ENCODE data around the gene CDK6.

The CDK6 gene

DNA sequence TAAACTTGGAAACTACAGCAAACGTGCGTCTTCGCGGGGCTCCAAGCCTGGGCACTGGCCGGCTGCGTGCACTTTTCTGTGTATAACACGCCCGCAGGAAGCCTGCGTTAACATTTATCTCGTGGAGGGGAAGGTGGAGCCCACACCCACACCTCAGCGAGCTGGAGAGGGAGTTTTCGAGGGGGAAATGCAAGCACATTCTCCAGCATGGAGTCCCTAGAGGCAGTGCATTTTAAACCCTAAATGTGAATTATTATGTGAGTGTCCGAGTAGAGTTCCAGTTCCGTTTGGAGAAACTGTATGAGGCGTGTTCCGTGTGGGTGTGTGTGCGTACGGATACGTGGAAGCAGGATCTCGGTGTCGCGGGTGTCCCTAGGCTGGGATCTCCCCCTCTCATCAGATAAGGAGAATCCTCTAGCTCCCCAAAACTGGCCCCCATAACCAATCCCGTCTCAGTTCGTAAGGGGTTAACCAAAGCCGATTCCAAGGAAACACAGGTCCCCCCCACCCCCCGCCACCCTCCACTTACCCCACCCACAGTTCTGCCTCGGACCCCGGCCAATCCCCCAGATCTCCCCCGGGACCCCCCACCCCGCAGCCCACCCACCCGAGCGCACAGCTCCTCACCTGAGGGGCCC, 403 bp downstream of the CDK6 start:
- CTCF ChIA-PET: no interaction called here
- POLR2A ChIA-PET: no interaction called here
- DNase-seq (ENCODE audit: extremely low spot score): peak; percentile 10
- TF ChIP-seq LEF1 (IDR thresholded peaks at IDR 0.05; ENCODE audit: borderline replicate concordance) (no peak), HDGF (IDR thresholded peaks at IDR 0.05; ENCODE audit: borderline replicate concordance) (no peak), BHLHE40 (IDR thresholded peaks at IDR 0.05; ENCODE audit: borderline replicate concordance) (no peak), L3MBTL2 (conservative IDR thresholded peaks at IDR 0.05) (no peak; the same call in 1 of the 2 replicates), FOXA1 (IDR thresholded peaks at IDR 0.05) (no peak), FOXK2 (IDR thresholded peaks at IDR 0.05) (no peak), FOXM1 (IDR thresholded peaks at IDR 0.05; ENCODE audit: borderline replicate concordance) (no peak), SP1 (IDR thresholded peaks at IDR 0.05) (no peak), CTBP1 (IDR thresholded peaks at IDR 0.05; ENCODE audit: borderline replicate concordance) (no peak), ARNT (IDR thresholded peaks at IDR 0.05) (no peak), ZNF384 (IDR thresholded peaks at IDR 0.05) (no peak), SUZ12 (IDR thresholded peaks at IDR 0.05) (no peak), NFRKB (IDR thresholded peaks at IDR 0.05) (no peak), ELF4 (IDR thresholded peaks at IDR 0.05) (no peak), TARDBP (IDR thresholded peaks at IDR 0.05) (no peak)
- TF ChIP-seq, protein P1, sequence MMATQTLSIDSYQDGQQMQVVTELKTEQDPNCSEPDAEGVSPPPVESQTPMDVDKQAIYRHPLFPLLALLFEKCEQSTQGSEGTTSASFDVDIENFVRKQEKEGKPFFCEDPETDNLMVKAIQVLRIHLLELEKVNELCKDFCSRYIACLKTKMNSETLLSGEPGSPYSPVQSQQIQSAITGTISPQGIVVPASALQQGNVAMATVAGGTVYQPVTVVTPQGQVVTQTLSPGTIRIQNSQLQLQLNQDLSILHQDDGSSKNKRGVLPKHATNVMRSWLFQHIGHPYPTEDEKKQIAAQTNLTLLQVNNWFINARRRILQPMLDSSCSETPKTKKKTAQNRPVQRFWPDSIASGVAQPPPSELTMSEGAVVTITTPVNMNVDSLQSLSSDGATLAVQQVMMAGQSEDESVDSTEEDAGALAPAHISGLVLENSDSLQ (IDR thresholded peaks at IDR 0.05): no peak

DNA sequence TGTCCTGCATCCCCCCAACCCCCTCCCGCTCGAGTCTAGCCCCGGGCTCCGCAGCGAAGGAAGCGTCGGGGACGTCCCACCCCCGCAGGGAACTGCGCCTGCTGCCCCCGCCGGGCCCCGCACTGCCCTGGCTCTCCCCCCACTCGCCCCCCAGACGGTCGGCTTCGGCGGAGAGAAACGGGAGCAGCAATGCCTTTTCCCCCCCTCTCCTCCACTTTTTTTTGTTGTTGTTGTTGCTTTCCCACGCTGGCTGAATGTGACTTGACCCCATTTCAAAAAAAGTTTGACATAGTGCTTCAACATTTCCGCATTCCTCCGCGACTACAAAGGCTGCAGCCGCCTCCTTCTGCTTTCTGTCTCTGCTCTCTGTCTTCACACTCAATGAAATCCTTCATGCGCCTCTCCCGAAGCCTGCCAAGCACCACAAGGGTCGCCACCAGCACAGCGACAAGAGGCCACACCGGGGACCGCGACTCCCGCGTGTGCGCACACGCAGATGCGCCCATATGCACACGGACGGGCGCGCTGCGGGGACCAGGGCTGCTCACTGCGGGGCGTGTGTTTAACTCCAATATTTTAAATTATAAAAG, 1.0 kb downstream of the CDK6 start:
- DNase-seq (ENCODE audit: extremely low spot score): peak; percentile 42
- no peak; the same call in 1 of the 2 replicates for TF ChIP-seq ZNF384 (IDR thresholded peaks at IDR 0.05)
- peak; percentile 60; the same call in 1 of the 2 replicates for TF ChIP-seq CTBP1 (IDR thresholded peaks at IDR 0.05; ENCODE audit: borderline replicate concordance)
- TF ChIP-seq ELF4 (IDR thresholded peaks at IDR 0.05): peak; percentile 25; the same call in 1 of the 2 replicates
- peak; percentile 74 for TF ChIP-seq L3MBTL2 (conservative IDR thresholded peaks at IDR 0.05)
- no peak for TF ChIP-seq LEF1 (IDR thresholded peaks at IDR 0.05; ENCODE audit: borderline replicate concordance)
- ChIA-PET POLR2A (no interaction called here), CTCF (no interaction called here)

DNA sequence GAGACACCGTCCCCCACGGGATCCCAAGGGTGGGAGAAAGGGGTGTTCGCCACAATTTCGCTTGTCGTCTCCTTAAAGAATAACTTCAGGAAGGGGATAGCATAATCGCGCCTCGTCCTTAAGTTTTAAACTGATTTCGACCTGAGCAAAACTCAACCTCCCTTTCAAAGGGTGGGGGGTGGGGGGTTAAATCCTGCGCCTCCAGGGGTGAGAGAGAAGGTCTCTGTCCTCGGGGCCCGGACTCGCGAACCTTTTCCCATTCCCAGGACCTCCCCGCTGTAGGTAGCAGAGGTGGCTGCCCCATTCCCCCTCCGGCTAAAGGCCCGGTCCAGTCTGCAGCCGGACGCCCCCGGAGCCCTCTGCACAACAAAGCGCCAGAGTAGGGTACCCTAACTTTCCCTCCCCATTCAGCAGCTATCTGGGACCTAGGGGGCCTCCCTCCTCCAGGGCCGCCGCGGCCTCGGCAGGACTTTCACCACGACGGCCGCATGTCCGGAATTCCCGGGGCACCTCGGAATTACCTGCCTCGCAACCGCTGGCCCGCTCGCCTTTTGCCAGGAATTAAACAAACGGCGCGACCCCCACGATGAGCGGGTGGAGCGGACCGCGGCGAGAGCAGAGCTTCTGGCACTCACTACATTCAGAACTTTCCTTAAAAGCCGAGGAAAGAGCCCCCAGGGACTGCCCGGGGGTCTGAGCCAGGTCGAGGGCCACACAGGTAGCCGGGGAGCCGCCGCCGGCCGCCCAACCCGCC, 1.7 kb downstream of the CDK6 start:
- CTCF ChIA-PET: no interaction called here
- POLR2A ChIA-PET: no interaction called here
- peak; percentile 12 for DNase-seq (ENCODE audit: extremely low spot score)
- TF ChIP-seq L3MBTL2 (conservative IDR thresholded peaks at IDR 0.05) (peak; percentile 19), FOXM1 (IDR thresholded peaks at IDR 0.05; ENCODE audit: borderline replicate concordance) (no peak)

DNA sequence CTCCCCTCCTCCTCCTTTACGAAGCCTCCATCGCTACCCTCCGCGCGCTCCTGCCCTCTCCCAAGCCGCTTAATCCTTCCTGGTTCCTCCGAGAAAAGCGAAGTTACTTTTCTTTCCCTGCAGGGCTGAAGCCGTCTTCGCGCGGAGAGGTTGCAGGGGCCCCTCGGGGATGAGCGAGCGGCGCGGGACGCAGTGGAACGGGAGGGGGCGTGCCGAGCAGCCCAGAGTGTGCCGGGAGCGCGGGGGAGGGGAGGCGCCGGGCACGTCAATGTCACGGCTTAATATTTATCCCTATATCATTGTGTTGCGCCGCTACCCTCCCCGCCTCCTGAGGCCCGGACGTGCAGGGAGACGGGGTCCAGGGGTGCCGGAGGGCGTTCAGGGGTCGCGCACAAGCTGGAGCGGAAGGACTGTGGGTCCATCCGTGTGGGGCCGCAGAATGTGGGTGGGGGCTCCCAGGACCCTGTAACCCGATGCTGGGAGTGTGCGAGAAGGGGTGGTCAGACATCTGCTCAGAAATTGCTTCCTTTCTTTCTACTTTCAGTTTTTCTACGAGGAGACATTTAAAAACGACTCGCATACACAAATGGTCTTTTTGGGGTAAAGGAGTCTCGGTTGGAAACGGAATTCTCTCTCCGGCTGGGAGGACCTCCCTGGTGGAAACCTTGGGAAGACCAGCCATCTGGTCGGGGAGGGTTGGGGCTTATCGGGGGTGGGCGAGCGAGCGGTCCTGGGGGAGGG, 2.4 kb downstream of the CDK6 start:
- DNase-seq (ENCODE audit: extremely low spot score): peak; percentile 53
- TF ChIP-seq FOXK2 (IDR thresholded peaks at IDR 0.05) (no peak), L3MBTL2 (conservative IDR thresholded peaks at IDR 0.05) (peak; percentile 70), CTBP1 (IDR thresholded peaks at IDR 0.05; ENCODE audit: borderline replicate concordance) (0 out of 2 replicates have a peak, but pooled peaks have one; percentile 10), HDGF (IDR thresholded peaks at IDR 0.05; ENCODE audit: borderline replicate concordance) (no peak)
- TF ChIP-seq, protein P1 (IDR thresholded peaks at IDR 0.05): peak; percentile 89
- ChIA-PET CTCF (interaction anchor here (0.6 kb wide), 1 partner anchor 145 kb away, joined by 5 read pairs; no protein-coding TSS in a partner anchor), POLR2A (no interaction called here)

DNA sequence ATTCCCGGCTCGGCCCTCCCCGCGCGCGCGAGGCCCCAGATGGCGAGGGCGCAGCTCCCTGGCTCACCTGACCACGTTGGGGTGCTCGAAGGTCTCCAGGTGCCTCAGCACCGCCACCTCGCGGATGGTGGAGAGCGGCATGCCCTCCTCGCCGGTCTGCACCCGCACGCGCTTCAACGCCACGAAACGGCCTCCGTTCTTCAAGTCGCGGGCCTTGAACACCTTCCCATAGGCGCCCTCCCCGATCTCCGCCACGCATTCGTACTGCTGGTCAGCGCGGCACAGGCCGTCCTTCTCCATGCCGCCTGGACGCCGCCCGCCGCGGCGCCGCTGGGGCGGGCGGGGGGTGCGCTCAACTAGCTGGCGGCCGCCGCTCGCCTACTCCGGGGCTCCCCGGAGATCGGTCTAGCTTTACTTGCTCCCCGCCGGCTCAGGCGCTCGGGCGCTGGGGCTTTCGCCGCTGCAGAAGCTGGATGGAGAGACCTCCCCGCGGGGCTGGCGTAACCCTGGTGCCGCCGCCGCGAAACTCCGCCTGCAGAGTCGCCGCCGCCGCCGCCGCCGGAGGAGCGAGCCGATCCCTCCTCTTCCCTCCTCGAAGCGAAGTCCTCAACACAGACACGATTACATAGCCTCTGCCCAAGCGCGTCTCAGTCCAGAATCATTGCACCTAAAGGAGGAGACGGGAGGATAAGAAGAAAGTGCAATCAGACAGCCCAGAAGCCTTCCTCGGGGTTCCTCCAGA, 3.2 kb downstream of the CDK6 start:
- POLR2A ChIA-PET: interaction anchor here (0.7 to 0.9 kb wide), 2 partner anchors 134 to 213 kb away, joined by 3 to 5 read pairs; no protein-coding TSS in a partner anchor
- TF ChIP-seq L3MBTL2 (conservative IDR thresholded peaks at IDR 0.05) (peak; percentile 79), FOXA1 (IDR thresholded peaks at IDR 0.05) (no peak)
- DNase-seq (ENCODE audit: extremely low spot score): peak; percentile 70
- CTCF ChIA-PET: interaction anchor here (0.6 to 1.9 kb wide), 9 partner anchors 9 to 225 kb away, joined by 3 to 7 read pairs (median 3); no protein-coding TSS in a partner anchor

DNA sequence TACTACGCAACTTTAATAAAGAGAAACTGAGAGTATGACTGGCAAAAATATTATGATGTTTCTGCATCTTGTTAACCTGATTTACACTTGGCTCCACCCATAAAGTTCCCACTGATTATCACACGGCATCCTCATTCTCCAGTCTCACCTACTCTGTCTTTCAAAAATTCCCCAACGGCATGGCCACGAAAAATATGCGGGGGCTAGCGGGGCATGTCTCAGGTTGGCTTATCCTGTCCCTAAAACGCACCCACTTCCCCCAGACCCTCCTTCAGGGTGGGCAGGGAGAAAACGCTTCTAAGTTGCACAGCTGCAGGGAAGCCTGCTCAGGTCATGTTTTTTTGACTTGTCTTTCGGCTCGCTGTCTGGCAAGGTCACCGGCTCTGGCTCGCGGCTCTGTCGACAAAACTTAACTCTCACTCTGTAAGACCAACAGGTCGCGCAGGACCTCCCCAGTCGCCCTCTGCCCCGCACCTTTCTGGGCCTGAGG, 3.8 kb downstream of the CDK6 start:
- CTCF ChIA-PET: interaction anchor here (0.6 to 1.9 kb wide), 8 partner anchors 10 to 224 kb away, joined by 3 to 7 read pairs (median 3); no protein-coding TSS in a partner anchor
- TF ChIP-seq SUZ12 (IDR thresholded peaks at IDR 0.05) (no peak), FOXK2 (IDR thresholded peaks at IDR 0.05) (no peak), ELF4 (IDR thresholded peaks at IDR 0.05) (no peak), HDGF (IDR thresholded peaks at IDR 0.05; ENCODE audit: borderline replicate concordance) (no peak), ZNF384 (IDR thresholded peaks at IDR 0.05) (no peak), FOXA1 (IDR thresholded peaks at IDR 0.05) (no peak), NFRKB (IDR thresholded peaks at IDR 0.05) (no peak), L3MBTL2 (conservative IDR thresholded peaks at IDR 0.05) (no peak), ARNT (IDR thresholded peaks at IDR 0.05) (no peak), LEF1 (IDR thresholded peaks at IDR 0.05; ENCODE audit: borderline replicate concordance) (no peak)
- TF ChIP-seq, protein P1 (IDR thresholded peaks at IDR 0.05): no peak
- POLR2A ChIA-PET: interaction anchor here (0.7 to 0.9 kb wide), 2 partner anchors 133 to 213 kb away, joined by 3 to 5 read pairs; no protein-coding TSS in a partner anchor
- DNase-seq (ENCODE audit: extremely low spot score): peak; percentile 9
